ENCODE measurements around the gene APBA1. TPM values are rescaled to one million over a fixed set of nuclear protein-coding genes. Genes with fewer than 3 reads are reported as not detected.

APBA1 gene
- total RNA-seq, 2 donors from 2014 or later = 6.3 to 7.5 TPM

DNA sequence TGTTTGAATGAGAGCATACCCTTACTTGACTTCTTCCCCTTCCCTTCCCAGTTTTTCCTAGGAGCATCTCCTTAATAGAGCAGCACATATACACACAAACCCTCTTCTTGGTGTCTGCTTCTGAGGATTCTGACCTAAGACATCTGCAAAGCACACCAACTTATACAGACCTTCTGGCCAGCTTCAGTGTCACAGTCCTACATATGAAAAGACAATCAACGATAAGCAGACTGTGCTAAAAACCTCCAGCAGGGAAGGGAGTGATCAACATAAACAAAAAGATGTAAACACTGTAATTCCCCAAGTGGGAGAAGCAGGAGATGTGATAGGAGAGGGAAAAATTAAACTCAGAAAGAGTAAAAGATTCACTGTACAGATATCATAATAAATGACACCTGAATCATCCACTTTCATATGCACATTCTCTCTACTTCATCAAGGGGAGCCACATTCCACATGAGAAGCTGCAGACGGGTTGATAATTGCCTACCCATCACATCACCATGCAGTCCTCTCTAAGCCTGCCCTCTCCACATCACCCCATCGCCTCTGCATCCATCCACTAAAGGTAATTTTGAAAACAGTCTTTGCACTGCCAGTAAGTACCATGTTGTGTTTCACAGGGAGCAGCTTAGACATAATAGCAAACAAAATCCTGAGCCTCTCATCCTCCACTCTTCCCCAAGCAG, 13.0 kb downstream of the APBA1 start:
- H3K36me3 ChIP-seq = no peaks in the 10 kb centered on the region
- no peaks in the 10 kb centered on the region for H3K27me3 ChIP-seq
- H3K9ac ChIP-seq (ENCODE audit: low read depth in 2 of 2, low read length in 2 of 2) = no peak overlapping the region
- TF ChIP-seq, protein P1, sequence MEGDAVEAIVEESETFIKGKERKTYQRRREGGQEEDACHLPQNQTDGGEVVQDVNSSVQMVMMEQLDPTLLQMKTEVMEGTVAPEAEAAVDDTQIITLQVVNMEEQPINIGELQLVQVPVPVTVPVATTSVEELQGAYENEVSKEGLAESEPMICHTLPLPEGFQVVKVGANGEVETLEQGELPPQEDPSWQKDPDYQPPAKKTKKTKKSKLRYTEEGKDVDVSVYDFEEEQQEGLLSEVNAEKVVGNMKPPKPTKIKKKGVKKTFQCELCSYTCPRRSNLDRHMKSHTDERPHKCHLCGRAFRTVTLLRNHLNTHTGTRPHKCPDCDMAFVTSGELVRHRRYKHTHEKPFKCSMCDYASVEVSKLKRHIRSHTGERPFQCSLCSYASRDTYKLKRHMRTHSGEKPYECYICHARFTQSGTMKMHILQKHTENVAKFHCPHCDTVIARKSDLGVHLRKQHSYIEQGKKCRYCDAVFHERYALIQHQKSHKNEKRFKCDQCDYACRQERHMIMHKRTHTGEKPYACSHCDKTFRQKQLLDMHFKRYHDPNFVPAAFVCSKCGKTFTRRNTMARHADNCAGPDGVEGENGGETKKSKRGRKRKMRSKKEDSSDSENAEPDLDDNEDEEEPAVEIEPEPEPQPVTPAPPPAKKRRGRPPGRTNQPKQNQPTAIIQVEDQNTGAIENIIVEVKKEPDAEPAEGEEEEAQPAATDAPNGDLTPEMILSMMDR (IDR thresholded peaks at IDR 0.05) = no peak
- H3K4me1 ChIP-seq = no peaks in the 10 kb centered on the region
- H3K4me3 ChIP-seq = no peak overlapping the region
- no peak for DNase-seq
- H3K27ac ChIP-seq = no peak overlapping the region
- intact Hi-C loops (cut with DNase I) = no loop called here
- no peaks in the 10 kb centered on the region for H3K9me3 ChIP-seq

DNA sequence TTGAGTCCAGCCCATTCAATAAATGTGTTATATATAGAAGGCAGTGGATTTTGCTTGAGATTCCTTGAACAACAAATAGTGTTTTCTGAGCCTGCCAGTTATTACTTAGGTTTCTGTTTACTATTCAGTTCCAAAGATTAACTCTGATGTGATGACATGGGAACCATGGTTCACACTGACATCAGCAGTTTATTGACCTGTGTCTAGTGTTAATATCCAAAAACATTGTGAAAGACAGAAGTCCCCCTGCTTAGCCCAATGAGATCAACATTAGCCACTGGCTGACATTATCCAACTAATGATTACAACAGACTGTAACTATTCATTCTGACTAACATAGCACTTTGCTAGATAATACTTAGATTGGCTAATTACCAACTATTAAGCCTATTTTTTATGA, 14.9 kb downstream of the APBA1 start:
- H3K4me3 ChIP-seq = no peak overlapping the region
- TF ChIP-seq, protein P1 (IDR thresholded peaks at IDR 0.05) = no peak
- no peak overlapping the region for H3K27ac ChIP-seq
- H3K4me1 ChIP-seq = no peaks in the 10 kb centered on the region
- no peak for DNase-seq
- no peaks in the 10 kb centered on the region for H3K9me3 ChIP-seq
- no peaks in the 10 kb centered on the region for H3K27me3 ChIP-seq
- no peaks in the 10 kb centered on the region for H3K36me3 ChIP-seq
- no peak overlapping the region for H3K9ac ChIP-seq (ENCODE audit: low read depth in 2 of 2, low read length in 2 of 2)
- intact Hi-C loops (cut with DNase I) = no loop called here

DNA sequence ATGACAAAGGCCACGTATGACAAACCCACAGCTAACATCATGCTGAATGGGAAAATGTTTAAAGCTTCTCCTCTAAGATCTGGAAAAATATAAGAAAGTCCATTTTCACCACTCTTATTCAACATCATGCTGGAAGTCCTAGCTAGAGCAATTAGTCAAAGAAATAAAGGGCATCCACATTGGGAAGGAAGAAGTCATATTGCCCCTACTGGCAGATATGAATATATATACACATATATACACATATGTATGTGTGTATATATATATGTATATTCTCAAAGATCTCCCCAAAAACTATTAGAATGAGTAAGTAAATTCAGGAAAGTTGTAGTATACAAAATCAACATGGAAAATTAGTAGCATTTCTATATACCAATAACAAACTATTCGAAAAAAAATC, 17.1 kb downstream of the APBA1 start:
- Histone ChIP-seq H3K9ac (ENCODE audit: low read depth in 2 of 2, low read length in 2 of 2) (no peak overlapping the region), H3K27me3 (no peaks in the 10 kb centered on the region), H3K4me1 (no peaks in the 10 kb centered on the region), H3K9me3 (no peaks in the 10 kb centered on the region), H3K4me3 (no peak overlapping the region), H3K36me3 (no peaks in the 10 kb centered on the region), H3K27ac (no peak overlapping the region)
- intact Hi-C loops (cut with DNase I) = no loop called here
- TF ChIP-seq, protein P1 (IDR thresholded peaks at IDR 0.05) = no peak
- DNase-seq = no peak

DNA sequence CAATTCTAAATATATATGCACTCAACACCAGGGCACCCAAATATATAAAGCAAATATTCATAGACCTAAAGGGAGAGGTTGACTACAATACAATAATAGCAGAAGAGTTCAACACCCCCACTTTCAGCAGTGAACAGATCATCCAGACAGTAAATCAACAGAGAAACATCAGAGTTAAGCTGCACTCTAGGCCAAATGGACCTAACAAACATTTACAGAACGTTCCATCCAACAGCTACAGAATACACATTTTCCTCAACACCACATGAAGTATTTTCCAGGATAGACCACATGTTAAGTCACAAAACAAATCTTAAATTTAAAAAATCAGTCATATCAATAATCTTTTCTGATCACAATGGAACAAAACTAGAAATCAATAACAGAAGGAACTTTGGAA, 18.9 kb downstream of the APBA1 start:
- H3K36me3 ChIP-seq = no peaks in the 10 kb centered on the region
- no peaks in the 10 kb centered on the region for H3K9me3 ChIP-seq
- H3K27ac ChIP-seq = no peak overlapping the region
- no peak for DNase-seq
- H3K4me3 ChIP-seq = no peak overlapping the region
- no peaks in the 10 kb centered on the region for H3K27me3 ChIP-seq
- intact Hi-C loops (cut with DNase I) = no loop called here
- H3K9ac ChIP-seq (ENCODE audit: low read depth in 2 of 2, low read length in 2 of 2) = no peak overlapping the region
- TF ChIP-seq, protein P1 (IDR thresholded peaks at IDR 0.05) = no peak
- H3K4me1 ChIP-seq = no peaks in the 10 kb centered on the region

DNA sequence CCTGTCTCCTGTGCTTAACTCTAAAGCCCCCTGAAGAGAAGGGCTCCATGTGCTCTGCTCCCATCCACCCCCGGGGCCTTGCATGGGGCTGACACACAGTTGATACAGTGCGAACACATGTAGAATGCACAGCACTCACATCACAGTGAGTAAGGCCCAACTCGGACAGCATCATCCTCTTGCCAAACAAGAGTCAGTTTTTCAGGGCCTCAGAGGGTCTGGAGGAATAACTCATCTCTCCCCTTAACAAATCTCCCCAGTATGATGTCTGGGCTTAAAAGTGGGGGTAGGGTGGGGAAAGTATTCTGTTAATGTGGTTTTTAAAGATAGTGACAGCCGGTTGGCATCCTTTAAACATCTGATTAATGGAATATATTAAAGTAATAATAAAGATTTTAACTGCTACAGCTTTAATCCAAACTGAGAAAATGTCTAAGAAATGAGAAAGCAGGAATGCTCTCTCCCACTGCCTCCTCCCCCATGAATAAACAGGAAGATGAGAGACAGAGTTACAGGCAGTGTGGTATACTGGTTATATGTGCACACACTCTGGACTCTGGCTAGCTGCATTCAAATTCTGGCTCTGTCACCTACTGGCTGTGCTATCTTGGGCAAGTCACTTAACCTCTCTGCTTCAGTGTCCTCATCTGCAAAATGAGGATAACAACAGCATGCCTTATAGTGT, 22.5 kb downstream of the APBA1 start:
- H3K9ac ChIP-seq (ENCODE audit: low read depth in 2 of 2, low read length in 2 of 2) = no peak overlapping the region
- H3K9me3 ChIP-seq = no peaks in the 10 kb centered on the region
- no peaks in the 10 kb centered on the region for H3K4me1 ChIP-seq
- H3K27ac ChIP-seq = no peak overlapping the region
- TF ChIP-seq, protein P1 (IDR thresholded peaks at IDR 0.05) = no peak
- no peak for DNase-seq
- H3K36me3 ChIP-seq = no peaks in the 10 kb centered on the region
- intact Hi-C loops (cut with DNase I) = no loop called here
- no peak overlapping the region for H3K4me3 ChIP-seq
- no peaks in the 10 kb centered on the region for H3K27me3 ChIP-seq

All from colonic mucosa (tissue), 4 donors.